Ramos (cell line): ENCODE data around the gene TSKS.
"Not testable (repeated sequence)": the region's sequence is repeated elsewhere in the genome, so short reads cannot be mapped to it uniquely, and the experiment has no call there.

ENCODE experiments used
- in situ Hi-C: fragments of 300-500 bp; cut with MboI; formaldehyde crosslinking; loops from one replicate; pipeline ENCODE4 v1.14.3; 2022; ENCODE audit warnings: low sequenced_read_pairs; ENCODE audit not compliant: unreplicated experiment

The TSKS gene

GRCh38 chr19:49727217-49728030, 35.7 kb downstream of the TSKS start:
- in situ Hi-C loops: no loop called here

DNA sequence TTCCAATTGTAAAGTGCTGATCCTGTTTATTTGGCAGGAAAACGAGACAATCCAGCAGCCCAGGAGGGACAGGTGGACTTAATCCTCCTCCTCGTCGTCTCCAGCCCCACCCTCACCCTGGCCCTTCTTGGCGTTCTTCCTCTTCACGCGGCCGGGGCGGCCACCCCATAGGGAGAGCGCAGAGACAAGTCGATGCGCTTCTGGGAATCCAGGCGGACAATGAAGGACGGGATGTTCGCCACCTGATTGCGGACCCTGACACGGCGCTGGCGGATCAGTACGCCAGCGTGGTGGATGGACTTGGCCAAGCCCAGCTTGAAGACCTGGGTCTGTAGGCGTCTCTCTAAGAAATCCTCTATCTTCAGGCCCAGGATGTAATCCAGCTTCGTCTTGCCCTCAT, 43.7 kb downstream of the TSKS start:
- in situ Hi-C loops: not testable (repeated sequence)

- in situ Hi-C loops: no loop called here
Measured at GRCh38 chr19:49718991-49719390, 44.1 kb downstream of the TSKS start.

DNA sequence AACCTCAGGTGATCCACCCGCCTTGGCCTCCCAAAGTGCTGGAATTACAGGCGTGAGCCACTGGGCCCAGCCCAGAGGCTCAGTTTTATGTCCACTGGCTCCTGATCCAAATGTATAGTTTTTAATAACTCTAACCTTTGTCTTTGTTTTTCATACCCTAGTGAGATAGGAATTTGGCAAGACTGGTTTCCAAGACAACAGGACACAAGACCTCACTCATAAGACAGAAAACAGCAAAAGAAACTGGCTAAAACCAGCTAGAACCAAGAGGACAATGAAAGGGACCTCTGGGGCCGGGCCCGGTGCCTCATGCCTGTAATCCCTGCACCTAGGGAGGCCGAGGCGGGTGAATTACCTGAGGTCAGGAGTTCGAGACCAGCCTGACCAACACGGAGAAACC, 44.6 kb downstream of the TSKS start:
- in situ Hi-C loops: no loop called here

DNA sequence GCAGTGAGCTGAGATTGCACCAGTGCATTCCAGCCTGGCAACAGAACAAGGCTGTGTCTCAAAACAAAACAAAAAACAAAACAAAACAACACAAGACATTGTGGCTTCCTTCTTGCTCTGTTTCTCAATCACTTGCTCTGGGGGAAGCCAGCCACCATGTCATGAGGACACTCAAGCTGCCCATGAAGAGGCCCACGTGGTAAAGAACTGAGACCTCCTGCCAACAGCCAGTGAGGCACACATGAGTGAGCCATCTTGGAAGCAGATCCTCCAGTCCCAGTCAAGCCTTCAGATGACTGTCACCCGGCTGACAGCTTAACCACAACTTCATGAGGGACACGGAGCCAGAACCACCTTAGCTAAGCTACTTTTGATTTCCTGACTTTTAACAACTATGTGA, 47.0 kb downstream of the TSKS start:
- in situ Hi-C loops: no loop called here

DNA sequence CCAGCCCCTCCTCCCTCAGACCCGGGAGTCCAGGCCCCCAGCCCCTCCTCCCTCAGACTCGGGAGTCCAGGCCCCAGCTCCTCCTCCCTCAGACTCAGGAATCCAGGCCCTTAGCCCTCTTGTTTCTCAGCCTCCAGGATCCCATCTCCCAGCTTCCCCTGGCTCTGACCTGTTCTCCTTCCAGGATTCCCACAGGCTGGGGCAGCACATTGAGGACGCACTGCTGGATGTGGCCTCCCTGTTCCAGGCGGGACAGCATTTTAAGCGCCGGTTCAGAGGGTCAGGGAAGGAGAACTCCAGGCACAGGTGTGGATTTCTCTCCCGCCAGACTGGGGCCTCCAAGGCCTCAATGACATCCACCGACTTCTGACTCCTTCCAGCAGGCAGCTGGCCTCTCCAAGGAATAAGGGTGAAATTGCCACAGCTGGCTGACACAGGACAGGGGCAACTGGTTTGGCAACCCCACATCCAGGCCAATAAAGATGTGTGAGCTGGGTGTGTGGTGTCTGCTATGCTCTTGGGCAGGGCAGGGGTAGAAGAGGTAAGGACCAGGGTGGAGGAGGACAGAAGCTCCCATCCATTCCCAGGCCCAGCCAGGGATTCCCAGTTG, 49.8 kb downstream of the TSKS start:
- in situ Hi-C loops: no loop called here

DNA sequence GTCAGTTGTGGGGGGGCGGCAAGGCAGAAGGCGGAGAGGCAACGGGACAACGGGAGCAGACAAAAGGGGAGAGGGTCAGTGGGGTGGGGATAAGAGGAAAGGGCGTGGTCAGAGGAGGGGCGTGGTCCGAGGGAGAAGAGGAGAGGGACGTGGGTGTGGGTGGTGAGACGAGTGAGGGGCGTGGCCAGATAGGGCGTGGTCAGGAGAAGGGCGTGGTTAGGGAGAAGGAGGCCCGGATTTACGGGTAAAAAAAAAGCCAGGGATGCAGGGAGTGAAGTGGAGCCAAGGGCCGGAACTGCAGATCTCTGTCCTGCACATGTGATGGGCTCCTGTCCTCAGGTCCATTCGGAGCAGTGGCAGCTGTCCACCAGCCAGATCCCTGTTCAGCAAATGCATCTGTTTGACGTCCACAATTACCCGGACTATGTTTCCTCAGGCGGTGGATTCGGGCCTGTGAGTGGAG, 50.7 kb downstream of the TSKS start:
- in situ Hi-C loops: no loop called here

DNA sequence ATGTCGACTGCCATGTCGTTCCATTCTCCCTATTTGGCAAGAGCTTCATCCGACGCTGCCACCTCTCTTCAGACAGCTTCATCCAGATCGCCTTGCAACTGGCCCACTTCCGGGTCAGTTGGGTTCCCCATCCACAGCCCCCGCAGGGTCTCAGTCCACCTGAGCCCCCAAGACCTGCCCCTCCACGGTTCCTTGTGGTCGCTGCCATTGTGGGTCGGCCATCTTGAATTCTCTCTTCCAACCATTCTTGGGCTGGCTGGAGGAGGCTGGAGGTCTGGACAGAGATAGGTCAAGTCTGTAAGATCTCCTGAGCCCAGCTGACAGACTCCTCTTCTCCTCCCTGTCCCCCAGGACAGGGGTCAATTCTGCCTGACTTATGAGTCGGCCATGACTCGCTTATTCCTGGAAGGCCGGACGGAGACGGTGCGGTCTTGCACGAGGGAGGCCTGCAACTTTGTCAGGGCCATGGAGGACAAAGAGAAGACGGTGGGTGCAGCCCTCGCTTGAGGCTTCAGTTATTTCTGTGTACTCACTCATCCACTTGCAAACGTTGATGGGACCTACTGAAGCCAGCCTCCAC, 52.6 kb downstream of the TSKS start:
- in situ Hi-C loops: no loop called here

GRCh38 chr19:49705919-49706318, 57.2 kb downstream of the TSKS start:
- in situ Hi-C loops: no loop called here

DNA sequence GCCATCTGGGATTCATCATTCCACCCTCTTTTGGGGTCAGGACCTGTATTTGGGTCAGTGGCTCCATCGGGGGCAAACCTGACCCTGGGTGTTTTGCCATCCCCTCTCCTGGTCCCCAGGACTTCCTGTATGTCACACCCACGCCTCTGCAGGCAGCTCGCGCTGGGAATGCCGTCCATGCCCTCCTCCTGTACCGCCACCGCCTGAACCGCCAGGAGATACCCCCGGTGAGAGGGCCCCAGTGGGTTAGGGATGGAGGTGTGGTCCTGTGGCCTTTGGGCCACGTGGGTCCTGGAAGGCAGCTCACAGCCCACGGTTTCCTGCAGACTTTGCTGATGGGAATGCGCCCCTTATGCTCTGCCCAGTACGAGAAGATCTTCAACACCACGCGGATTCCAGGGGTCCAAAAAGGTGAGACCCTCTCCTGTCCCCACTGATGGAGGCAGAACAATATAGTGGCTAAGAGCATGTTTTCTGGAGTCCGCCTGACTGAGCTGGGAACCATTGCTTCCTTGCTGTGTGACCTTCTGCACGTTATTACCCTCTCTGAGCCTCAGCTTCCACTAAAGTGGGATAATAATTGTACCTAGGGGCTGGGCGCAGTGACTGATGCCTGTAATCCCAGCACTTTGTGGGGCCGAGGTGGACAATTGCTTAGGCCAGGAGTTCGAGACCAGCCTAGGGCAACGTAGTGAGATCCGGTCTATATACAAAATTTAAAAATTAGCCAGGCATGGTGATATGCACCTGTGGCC, 58.0 kb downstream of the TSKS start:
- in situ Hi-C loops: no loop called here

DNA sequence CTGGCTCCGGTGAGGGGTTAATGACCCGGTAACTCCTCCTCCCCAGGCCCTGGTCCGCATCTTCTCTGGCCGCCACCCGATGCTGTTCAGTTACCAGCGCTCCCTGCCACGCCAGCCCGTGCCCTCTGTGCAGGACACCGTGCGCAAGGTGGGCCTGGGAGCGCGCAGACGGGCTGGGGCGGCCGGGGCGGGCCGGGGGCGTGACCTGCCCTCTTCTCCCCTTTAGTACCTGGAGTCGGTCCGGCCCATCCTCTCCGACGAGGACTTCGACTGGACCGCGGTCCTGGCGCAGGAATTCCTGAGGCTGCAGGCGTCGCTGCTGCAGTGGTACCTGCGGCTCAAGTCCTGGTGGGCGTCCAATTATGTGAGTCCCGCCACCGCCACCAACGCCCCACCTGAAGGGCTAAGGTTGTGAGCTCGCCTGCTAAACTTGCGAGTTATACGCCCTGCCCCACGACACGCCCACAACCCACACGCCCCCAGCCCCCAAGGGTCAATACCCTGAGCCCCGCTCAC, 61.8 kb downstream of the TSKS start:
- in situ Hi-C loops: no loop called here

GRCh38 chr19:49700563-49700962, 62.5 kb downstream of the TSKS start:
- in situ Hi-C loops: no loop called here

DNA sequence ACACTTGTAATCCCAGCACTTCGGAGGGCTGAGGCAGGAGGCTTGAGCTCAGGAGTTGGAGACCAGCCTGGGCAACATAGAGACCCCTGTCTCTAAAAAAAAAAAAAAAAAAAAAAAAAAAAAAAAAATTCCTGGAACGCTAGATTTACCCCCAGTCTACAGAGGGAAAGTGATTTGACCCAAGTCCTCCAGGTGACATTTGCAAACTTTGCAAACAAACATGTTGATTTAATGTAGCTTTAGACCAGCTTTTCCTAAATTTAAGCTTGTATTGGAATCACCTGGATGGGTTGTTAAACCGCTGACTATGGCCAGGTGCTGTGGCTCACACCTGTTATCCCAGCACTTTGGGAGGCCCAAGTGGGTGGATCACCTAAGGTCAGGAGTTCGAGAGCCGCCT, 63.7 kb downstream of the TSKS start:
- in situ Hi-C loops: no loop called here

GRCh38 chr19:49696865-49697264, 66.2 kb downstream of the TSKS start:
- in situ Hi-C loops: no loop called here

DNA sequence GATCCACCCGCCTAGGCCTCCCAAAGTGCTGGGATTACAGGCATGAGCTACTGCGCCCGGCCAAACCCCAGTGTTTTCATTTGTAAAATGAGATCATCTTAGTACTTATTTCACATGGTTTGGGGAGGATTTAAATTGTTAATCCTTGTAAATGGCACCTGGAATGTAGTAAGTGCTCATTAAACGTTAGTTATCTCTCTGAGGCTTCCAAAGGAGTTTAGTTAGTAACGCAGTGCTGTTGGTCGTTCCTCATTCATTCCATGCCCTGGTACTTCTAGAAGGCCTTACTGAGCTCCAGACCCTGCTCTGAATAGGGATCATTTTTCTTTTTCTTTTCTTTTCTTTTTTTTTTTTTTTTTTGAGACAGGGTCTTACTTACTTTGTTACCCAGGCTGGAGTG, 67.0 kb downstream of the TSKS start:
- in situ Hi-C loops: no loop called here

- in situ Hi-C loops: no loop called here
Measured at GRCh38 chr19:49692147-49692506, 71.0 kb downstream of the TSKS start.

DNA sequence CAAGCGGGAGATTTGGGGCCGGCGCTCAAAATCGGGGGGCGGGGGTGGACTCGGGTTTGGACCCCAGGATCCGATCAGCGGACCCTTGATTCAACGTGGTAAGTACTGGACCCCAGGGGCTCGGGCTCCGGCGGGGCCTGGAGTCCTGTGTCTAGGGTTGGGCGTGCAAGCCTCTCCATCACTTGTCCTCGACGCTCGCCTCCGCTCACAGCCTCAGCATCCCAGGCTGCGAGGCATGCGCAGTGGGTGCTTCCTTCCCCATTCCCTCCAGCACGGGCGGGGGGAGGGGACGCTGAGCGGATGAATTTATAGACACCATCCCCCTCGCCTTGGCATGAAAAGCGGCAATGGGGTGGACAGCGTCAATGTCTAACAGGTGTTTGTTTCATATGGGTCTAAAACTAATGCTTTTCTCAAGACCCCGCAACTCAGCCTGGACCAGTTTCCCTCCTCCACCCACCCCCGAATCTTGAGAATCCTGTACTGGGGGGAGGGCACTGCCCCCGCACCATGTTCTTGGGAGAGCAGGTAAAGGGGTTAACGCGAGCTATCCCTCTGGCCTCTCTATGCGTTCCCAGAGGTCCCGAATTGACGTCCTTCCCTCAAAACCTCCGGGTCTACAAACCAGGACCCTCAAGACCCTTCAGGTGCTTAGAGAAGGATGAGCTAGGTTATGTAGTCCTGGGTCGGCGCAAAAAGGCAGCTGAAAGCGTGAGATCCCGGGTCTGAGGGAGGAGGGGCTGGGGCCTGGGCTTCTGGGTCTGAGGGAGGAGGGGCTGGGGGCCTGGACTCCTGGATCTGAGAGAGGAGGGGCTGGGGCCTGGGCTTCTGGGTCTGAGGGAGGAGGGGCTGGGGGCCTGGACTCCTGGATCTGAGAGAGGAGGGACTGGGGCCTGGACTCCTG, 71.6 kb downstream of the TSKS start:
- in situ Hi-C loops: no loop called here

- in situ Hi-C loops: no loop called here
Measured at GRCh38 chr19:49690656-49691242, 72.4 kb downstream of the TSKS start, which contains the start of gene CPT1C. Gene CPT1C (plus strand): TSS chr19:49691116. CDS start chr19:49692253, 1,137 bp downstream.

- in situ Hi-C loops: no loop called here
Measured at GRCh38 chr19:49690079-49690655, 72.9 kb downstream of the TSKS start.
